CD4-positive, alpha-beta T cell treated with Interleukin-6 at 100 ng/mL for 8 hours (primary cell): ENCODE data around the gene ZNF25.
A peak's percentile ranks its signal among the peaks of the same experiment; 100 is the strongest.
"Not testable (repeated sequence)": the region's sequence is repeated elsewhere in the genome, so short reads cannot be mapped to it uniquely, and the experiment has no call there.

Experiments
- DNase-seq: peaks from one replicate; pipeline ENCODE4 v3.0.0-alpha.2; 2020; ENCODE audit warnings: mixed read lengths, low spot score

ZNF25 gene

DNA sequence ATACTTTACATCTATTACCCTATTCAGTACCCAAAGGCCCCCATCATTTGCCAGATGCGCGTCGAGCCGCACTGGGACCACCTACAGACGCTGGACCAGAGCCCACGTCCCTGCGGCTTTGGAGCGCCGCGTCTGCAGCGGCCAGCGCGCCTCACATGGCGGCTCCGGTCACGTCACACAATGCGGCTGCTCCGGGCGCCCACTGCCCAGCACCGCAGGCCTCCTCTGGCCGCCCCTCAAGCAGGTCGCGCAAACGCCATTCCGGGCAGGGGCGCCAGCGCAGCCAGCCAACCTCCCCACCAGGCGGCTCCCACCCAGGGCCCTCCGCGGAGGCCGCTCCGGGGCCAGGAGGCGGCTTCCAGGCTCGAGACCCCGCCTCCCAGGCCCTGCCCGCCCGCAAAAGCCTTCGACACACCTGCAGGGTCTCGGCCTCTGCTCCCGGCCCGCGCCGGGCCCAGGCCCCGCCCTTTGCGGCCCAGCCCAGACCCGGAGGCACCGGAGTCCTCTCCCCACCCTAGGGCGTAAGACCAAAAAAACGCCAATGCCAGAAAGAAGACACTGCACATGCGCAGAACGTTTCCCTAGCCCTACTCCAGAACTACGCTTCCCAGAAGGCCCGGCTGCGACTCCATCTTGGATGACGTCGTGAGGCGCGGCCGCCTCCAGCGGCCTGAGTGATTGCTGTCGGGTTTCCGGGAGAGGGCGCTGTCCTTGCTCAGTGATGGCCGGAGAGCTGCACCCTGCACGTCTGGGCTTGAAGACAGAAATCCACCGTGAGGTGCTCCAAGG lies at the start of gene ZNF25:
TSS of gene ZNF25 (minus strand) at position 557 of the 789 bp plus-strand sequence. CDS start 4,925 bp downstream, outside the sequence.
- peak; percentile 99 for DNase-seq

DNA sequence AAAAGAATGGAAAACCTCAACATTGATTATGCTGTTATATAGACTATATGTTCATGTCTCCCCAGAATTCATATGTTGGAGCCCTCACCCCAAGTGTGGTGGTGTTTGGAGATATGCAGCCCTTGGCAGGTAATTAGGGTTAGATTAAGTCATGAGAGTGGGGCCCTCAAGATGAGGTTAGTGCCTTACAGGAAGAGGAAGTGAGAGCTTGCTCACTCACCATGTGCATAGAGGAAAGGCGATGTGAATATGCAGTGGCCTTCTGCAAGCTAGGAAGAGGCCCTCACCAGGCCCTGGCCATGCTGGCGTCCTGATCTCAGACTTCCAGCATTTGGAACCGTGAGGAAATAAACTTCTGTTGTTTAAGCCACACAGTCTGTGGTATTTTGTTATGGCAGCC lies 48.8 kb upstream of the ZNF25 start:
- DNase-seq: no peak

DNA sequence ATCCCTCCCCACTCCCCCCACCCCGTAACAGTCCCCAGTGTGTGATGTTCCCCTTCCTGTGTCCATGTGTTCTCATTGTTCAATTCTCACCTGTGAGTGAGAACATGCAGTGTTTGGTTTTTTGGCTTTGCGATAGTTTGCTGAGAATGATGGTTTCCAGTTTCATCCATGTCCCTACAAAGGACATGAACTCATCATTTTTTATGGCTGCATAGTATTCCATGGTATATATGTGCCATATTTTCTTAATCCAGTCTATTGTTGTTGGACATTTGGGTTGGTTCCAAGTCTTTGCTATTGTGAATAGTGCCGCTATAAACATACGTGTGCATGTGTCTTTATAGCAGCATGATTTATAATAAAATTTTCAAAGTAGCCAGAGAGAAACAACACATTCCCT lies 42.7 kb upstream of the ZNF25 start:
- not testable (repeated sequence) for DNase-seq

DNA sequence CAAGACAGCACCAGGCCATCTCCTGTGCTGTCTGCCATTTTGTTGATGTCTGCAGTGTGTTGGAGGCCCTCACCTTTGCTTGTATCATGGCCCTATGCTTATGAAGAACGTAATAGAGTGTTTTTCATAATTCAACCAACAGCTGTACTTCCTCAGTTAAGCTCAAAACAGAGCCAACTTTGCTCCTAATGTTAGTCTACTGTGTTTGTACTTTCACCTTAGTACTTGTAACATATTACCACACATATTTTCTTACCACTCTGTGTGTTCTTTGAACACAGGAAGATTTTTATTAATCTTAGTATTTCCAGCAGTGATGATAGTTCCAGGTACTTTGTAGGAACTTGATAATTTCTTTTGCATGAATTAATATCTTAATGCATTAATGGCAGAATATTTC lies 39.9 kb upstream of the ZNF25 start:
- no peak for DNase-seq

DNA sequence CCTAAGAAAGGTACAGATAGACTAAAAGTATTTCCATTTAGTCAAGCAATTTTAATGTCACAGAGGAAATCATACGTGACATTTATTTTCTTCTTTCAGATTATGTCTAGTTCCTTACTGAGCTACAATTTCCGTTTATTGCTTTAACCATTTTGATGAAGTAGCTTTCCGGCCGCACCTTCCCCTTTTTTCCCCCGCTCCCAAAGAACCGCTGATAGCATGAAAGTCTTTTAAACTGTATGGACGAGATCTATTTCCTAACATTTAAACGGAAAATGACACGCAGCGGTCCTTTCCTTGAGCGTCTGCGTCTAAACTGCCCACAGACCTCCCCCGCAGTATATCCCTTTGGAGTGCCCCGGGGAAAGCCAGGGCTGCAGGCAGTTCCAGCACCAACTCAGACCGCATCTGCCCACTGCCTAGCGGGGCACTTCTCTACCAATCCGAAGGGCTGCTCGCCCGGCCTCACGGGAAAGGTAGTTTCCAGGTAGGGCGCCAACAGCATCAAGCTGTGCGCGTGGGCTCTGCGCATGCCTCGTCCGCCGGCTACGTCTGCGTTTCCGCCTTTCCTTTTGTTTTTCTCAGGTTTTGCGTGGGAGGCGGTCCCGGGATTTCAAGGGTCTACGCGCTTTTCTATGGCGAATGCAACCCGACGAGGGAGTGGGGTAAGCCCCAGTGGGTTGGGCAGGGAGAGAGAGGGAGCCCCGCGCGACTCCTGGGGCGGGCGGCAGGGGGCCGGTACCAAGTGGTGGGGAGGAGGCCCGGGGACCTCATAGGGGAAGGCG lies 33.9 kb upstream of the ZNF25 start, which contains the start of gene ZNF33A:
TSS of gene ZNF33A (plus strand) at position 557 of the 785 bp plus-strand sequence. CDS start 1,667 bp downstream, outside the sequence.
- peak; percentile 94 for DNase-seq

DNA sequence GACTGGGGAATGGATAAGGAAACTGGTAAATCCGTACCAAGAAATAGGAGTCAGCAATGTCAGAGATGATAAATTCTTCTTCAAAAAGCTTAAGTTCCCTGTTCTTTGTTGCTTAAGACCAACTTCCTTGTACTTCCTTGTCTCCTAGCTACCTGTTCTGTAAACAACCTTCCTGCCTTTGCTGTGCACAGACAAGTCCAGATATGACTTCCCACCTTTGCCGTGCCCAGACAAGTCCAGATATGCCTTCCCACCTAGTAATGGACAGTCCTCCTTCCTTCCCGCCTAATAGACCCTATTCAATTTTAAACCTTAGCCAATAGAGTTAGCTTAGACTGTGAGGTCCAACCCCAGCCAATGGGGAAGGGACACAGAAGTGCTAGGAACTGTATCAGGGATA lies 31.5 kb upstream of the ZNF25 start:
- DNase-seq: no peak

DNA sequence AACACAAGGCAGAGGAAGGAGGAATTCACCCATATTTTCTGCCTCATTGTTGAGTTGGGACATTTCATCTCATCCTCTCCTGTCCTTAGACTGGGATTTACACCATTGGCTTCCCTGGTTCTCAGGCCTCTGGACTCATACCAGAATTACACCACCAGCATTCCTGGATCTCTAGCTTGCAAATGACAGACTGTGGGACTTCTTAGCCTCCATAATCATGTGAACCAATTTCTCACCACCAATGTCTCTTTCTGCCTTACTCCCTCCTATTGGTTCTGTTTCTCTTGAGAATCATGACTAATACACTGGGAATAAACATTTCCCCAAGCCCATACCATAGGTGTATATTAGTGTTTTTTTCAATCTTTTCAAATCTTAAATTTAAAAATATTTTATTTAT lies 31.1 kb upstream of the ZNF25 start:
- DNase-seq: no peak

DNA sequence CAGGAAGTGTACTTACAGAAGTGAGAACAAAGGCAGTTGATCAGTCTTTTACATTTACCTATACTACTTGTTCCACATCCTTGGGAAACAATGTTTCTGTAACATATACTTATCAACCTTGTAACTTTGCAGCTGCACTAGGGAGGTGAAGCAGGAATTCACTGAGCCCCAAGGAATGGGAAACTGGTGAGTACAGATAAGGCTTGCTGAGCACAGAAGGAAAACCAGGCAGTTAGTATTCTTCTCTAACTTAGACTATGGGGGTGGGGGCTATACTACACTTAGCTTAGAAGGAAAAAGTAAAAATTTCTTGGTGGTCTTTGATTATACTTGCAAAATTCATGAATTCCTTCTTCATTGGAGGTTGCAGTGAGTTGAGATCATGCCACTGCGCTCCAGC lies 27.1 kb upstream of the ZNF25 start:
- no peak for DNase-seq

DNA sequence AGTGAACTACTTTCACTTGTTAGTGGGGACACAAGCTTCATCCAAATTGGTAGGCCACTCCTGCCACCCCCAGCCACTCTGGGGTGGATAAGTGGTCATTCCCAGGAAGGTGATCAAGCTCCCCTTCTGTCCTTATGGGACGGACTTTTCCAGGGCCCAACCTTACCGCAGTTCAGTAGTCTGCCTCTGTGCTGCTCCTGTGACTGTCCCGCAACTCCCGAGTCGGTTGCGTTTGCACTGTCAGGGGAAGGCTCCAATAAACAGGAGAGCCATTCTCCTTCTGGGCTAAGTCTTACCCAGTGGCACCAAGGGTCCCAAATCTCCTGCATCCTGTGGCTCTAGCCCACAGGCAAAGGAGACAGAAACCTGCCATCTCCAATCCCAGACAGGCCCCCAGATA lies 26.6 kb upstream of the ZNF25 start:
- DNase-seq: no peak

DNA sequence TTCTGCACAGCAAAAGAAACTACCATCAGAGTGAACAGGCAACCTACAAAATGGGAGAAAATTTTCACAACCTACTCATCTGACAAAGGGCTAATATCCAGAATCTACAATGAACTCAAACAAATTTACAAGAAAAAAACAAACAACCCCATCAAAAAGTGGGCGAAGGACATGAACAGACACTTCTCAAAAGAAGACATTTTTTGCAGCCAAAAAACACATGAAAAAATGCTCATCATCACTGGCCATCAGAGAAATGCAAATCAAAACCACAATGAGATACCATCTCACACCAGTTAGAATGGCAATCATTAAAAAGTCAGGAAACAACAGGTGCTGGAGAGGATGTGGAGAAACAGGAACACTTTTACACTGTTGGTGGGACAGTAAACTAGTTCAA lies 24.0 kb upstream of the ZNF25 start:
- DNase-seq: not testable (repeated sequence)

DNA sequence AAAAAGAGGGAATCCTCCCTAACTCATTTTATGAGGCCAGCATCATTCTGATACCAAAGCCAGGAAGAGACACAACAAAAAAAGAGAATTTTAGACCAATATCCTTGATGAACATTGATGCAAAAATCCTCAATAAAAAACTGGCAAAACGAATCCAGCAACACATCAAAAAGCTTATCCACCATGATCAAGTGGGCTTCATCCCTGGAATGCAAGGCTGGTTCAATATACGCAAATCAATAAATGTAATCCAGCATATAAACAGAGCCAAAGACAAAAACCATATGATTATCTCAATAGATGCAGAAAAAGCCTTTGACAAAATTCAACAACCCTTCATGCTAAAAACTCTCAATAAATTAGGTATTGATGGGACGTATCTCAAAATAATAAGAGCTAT lies 22.5 kb upstream of the ZNF25 start:
- not testable (repeated sequence) for DNase-seq

DNA sequence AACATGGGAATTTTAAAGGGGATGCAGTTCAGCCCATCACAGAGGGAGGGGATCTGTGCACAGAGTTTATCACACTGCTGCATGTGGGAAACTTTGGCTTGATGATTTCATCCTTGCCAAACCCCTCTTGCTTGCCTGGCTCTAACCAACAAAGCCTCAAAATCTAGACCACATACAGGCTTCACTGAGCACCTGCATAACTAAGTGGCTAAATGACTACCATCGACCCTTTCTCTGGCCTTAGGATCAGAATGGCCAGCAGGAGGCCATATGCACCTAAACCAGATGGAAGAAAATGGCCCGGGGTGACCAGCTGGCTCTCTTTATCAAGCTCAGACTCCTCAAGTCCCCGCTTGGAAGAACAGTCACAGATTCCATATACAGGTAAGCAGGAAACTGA lies 15.6 kb upstream of the ZNF25 start:
- no peak for DNase-seq

DNA sequence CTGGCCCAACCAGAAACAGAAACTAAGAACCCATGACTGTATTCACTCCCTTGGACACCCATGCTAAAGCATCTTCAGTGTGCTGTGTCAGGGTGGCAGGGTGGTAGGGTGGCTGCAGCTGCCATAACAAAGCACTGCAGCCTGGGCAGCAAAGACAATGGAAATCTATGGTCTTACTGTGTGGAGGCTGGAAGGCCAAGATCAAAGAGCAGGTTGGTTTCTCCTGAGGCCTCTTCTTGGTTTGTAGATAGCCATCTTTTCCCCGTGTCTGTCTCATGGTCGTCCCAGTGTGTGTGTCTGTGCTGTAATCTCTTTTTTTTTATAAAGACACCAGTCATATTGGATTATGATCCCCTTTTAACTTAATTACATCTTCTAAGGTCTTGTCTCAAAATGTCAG lies 15.2 kb upstream of the ZNF25 start:
- no peak for DNase-seq

DNA sequence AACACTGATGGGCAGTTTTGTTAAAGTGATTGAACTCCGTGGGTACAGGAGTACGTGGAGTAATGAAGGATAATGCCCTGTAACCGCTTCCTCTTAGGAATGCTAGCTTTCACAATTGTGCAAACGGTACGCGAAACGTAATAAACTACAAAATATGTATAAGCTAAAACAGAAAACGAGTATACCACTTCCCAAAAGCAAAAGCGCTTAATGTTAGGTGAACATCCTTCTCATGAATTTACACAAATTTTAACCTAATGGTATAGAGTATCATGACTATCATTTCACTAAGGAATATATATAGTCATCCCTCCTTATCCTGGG lies 395 bp upstream of the ZNF25 start:
- DNase-seq: no peak

DNA sequence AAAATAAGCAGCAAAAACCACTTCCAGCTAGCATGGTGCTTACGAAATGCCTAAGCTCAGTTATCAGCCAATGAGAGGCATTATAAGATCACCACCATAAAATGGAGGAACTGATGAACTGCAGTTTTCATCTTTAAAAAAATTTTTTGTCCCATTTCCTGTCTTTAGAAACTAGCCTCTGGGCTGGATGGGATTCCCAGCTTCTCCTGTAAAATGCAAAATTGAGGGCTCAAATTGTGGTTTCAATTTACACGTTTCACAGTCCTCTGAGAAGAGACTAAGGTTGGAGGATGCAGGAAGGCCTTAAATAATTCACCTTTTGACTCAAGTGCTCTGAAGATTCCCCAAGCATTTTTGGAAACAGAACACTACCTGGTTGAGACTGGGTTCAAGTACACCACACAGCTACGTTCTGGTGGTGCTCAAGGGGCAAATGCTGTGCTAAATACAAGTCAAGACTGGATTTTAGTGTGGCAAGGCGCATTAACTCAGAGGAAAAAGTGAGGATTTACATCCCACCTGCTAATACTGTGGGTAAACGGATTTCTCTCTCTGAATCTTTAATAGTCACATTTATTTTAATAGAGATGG lies 951 bp downstream of the ZNF25 start:
- peak; percentile 5 for DNase-seq

DNA sequence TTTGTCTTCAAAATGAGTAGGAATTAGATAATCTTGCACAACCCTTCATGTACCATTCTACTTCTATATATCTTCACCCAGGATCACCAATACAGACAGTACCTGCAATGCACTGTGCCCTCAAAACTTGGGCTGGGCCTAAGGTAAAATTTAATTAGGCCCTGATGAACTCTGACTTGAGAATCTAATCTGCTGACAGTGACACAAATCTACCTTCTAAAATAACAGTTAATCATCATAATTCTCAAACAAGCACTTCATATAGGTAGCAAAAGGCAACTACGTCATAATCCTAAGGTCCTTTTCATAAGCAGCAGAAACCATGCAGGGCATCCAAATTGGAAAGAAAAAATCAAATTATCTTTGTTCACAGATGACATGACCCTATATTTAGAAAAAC lies 4.1 kb downstream of the ZNF25 start:
- DNase-seq: no peak

DNA sequence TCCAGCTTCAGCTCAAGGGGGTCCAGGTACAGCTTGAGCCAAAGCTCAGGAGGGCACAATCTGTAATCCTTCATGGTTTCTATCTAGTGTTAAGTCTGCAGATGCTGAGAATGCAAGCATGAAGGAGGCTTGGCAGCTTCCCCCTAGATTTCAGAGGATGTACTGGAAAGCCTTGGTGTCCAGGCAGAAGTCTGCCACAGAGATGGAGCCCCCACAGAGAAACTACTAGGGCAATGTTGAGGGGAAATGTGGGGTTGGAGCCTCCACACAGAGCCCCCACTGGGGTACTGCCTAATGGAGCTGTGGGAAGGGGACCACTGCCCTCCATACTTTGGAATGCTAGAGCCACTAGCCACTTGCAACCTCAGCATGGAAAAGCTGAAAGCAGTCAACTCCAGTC lies 11.4 kb downstream of the ZNF25 start:
- no peak for DNase-seq

DNA sequence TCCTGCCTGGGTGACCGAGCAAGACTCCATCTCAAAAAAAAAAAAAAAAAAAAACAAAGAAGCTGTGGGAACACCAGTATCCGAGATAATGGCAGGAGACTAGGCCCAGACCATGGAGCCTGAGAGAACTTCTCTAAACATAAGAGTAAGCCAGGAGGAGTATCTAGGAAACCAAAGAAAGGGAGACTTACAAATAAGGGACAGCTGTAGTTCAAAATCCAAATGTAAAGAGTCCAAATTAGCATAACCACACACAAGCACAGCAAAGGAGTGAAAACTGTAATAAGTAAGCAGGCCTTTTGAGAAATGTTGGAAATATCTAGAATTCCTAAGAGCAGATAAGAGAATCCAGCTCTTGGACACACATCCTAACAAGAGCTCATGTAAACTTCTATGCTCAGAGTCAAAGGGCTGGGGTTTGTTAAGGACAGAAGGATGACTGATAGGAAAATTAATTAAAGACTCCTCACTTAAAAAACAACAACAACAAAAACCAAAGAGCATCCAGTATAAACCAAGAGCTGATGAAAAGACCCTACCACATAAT lies 15.8 kb downstream of the ZNF25 start:
- DNase-seq: no peak

DNA sequence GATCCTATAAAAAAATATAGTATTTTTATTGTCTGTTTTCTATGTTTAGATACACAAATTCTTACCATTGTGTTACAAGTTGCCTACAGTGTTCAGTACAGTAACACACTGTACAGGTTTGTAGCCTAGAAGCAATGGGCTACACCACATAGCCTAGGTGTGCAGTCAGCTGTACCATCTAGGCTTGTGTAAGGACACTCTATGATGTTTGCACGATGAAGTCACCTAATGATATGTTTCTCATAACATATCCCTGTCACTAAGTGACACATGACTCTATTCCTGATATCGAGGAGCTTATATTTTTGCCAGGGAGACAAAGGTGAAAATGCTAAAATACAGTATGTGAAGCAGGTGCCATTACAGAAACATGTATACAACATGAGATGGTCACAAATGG lies 18.6 kb downstream of the ZNF25 start:
- DNase-seq: no peak

DNA sequence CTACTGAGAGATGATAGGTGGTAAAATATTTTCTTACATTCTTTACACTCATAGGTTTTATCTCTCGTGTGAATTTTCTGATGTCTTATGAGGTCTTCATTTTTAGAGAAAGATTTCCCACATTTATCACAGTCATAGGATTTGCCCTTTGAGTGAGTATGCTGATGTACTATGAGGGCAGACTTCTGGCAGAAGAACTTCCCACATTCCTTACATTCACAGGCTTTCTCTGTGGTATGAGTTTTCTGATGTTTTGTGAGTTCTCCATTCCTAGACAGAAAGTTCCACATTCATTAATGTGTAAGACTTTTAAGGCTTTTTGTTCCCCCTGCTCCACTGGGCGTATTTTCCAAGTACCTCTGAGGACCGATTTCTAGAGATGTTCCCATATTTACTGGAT lies 23.5 kb downstream of the ZNF25 start:
- DNase-seq: no peak

DNA sequence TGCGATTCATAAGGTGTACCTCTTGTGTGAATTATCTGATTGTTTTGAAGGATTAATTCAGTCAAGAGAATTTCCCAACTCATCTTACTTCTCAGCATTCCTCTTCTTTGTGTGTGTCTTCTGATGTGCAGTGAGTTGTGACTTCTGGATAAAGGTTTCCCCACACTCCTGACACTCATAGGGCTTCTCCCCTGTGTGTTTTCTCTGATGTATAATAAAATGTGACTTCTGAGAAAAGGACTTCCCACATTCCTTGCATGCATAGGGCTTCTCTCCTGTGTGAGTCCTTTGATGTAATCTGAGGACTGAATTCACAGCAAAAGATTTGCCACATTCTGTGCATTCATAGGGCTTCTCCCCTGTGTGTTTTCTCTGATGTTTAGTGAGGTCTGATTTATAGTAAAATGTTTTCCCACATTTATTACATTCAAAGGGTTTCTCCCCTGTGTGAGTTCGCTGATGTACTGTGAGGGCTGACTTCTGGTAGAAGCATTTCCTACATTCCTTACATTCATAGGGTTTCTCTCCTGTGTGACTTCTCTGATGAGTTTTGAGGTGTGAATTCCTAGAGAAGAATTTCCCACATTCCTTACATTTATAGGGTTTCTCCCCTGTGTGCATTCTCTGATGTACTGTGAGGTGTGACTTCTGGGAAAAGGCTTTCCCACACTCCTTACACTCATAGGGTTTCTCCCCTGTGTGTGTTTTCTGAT lies 24.2 kb downstream of the ZNF25 start:
- no peak for DNase-seq

DNA sequence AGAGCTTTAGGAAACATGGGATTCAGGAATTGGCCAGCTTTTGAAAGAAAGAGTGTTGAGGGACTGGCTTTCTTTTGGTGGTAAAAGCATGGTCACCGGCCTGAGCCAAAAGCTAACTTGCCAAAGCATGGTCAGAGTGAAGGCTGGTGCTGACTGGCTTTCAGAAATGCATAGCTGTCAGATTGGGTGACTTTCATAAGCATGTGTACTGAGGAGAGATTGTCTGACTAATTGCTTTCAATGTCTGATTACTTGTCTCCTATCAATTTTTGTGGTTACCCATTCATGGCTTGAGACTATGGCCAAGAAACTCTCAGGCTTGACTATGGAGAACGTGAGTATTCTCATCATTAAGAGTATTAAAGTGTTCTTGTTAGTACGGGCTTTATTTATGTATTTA lies 28.2 kb downstream of the ZNF25 start:
- no peak for DNase-seq
